ENCODE data around the gene PALB2.
"Not testable (repeated sequence)": the region's sequence is repeated elsewhere in the genome, so short reads cannot be mapped to it uniquely, and the experiment has no call there.

DNA sequence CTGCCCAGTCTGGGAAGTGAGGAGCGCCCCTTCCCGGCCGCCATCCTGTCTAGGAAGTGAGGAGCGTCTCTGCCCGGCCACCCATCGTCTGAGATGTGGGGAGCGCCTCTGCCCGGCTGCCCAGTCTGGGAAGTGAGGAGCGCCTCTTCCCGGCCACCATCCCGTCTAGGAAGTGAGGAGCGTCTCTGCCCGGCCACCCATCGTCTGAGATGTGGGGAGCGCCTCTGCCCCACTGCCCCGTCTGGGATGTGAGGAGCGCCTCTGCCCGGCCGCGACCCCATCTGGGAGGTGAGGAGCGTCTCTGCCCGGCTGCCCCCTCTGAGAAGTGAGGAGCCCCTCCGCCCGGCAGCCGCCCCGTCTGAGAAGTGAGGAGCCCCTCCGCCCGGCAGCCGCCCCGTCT, 57.8 kb downstream of the PALB2 start:
- TF ChIP-seq, protein P1, sequence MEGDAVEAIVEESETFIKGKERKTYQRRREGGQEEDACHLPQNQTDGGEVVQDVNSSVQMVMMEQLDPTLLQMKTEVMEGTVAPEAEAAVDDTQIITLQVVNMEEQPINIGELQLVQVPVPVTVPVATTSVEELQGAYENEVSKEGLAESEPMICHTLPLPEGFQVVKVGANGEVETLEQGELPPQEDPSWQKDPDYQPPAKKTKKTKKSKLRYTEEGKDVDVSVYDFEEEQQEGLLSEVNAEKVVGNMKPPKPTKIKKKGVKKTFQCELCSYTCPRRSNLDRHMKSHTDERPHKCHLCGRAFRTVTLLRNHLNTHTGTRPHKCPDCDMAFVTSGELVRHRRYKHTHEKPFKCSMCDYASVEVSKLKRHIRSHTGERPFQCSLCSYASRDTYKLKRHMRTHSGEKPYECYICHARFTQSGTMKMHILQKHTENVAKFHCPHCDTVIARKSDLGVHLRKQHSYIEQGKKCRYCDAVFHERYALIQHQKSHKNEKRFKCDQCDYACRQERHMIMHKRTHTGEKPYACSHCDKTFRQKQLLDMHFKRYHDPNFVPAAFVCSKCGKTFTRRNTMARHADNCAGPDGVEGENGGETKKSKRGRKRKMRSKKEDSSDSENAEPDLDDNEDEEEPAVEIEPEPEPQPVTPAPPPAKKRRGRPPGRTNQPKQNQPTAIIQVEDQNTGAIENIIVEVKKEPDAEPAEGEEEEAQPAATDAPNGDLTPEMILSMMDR (IDR thresholded peaks at IDR 0.05; ENCODE audit: low read depth, low read length): not testable (repeated sequence)
- TF ChIP-seq EZH2phosphoT487 (IDR thresholded peaks at IDR 0.05; ENCODE audit: low read depth): not testable (repeated sequence)

Data from OCI-LY3 (cell line).